ENCODE data around the gene AP1G1. TPM values are rescaled to one million over a fixed set of nuclear protein-coding genes. Genes with fewer than 3 reads are reported as not detected.

The AP1G1 gene
- total RNA-seq, 1 experiment from 2014 or later: 79.2 TPM

DNA sequence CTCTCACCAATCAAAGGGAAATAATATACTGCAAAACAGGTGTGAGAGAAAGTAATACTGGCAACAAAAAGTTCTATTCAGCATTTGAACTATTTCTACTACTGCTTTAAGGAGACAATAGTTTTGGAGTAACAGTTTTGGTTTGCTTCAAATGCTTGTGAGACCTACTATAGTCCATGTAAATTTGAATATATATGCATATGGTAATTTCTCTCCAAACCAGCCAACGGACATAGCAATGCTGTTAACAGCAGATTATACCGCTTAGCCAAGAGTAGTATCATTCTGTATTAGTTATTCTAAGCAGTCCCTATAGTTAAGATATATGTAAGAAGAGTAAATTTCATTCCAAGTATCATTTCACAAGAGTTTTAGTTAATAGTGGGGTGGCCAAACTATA is 102.6 kb downstream of the AP1G1 start:
- Histone ChIP-seq H2BK120ac (ENCODE audit: low read depth, low read length, poor library complexity, severe bottlenecking) (no peak overlapping the region), H3K9me3 (ENCODE audit: control insufficient read depth, low read depth, low read length) (no peaks in the 10 kb centered on the region), H3K4me2 (ENCODE audit: insufficient read depth, insufficient read length, low read length) (no peak overlapping the region), H2AFZ (ENCODE audit: low read length) (no peak overlapping the region), H3K18ac (ENCODE audit: insufficient read length, low read depth, low read length) (no peak overlapping the region), H2BK12ac (ENCODE audit: insufficient read length, low read depth, low read length) (no peak overlapping the region), H4K5ac (ENCODE audit: insufficient read length, low read depth, low read length) (no peak overlapping the region), H3K27ac (ENCODE audit: insufficient read length, low read depth, low read length) (no peak overlapping the region), H3K4me1 (ENCODE audit: insufficient read depth, low read length) (peaks cover 15% of the 10 kb centered on the region), H3K79me2 (ENCODE audit: insufficient read depth, low read length) (peaks cover 8% of the 10 kb centered on the region; the same call in 1 of the 2 replicates), H2BK15ac (ENCODE audit: low read depth, low read length) (no peak overlapping the region), H4K91ac (ENCODE audit: insufficient read length, low read depth, low read length) (no peak overlapping the region), H3K27me3 (ENCODE audit: insufficient read depth, low read length) (no peaks in the 10 kb centered on the region), H4K8ac (replicated peaks; ENCODE audit: insufficient read length, low read depth, low read length) (no peak overlapping the region), H3K14ac (ENCODE audit: insufficient read depth, low read length) (no peak overlapping the region), H3K9ac (ENCODE audit: extremely low read depth, insufficient read length, low read length) (no peak overlapping the region), H2BK20ac (ENCODE audit: low read depth, low read length, poor library complexity, severe bottlenecking) (no peak overlapping the region), H3K4ac (ENCODE audit: low read depth, low read length) (no peak overlapping the region), H3K23me2 (ENCODE audit: insufficient read length, low read depth, low read length, poor library complexity, severe bottlenecking) (no peaks in the 10 kb centered on the region), H2AK5ac (ENCODE audit: insufficient read length, low read length) (no peak overlapping the region), H3K79me1 (ENCODE audit: insufficient read depth, low read depth, low read length, poor library complexity, severe bottlenecking) (peaks cover 8% of the 10 kb centered on the region), H3K23ac (ENCODE audit: insufficient read length, low read depth, low read length) (no peak overlapping the region), H3K56ac (ENCODE audit: insufficient read length, low read depth, low read length) (no peak overlapping the region), H4K20me1 (ENCODE audit: control insufficient read depth, insufficient read depth, insufficient read length) (no peaks in the 10 kb centered on the region), H2BK5ac (ENCODE audit: insufficient read length, low read length) (no peak overlapping the region), H3T11ph (ENCODE audit: low read length) (no peak overlapping the region)
- peaks cover 46 to 51% of the 10 kb centered on the region in 2 experiments for H3K4me1 Mint-ChIP-seq
- no peak for TF ChIP-seq CTCF (conservative IDR thresholded peaks at IDR 0.05)
- H3K9me3 Mint-ChIP-seq: no peaks in the 10 kb centered on the region
- DNase-seq: no peak
- H3K27ac Mint-ChIP-seq: peak overlapping the region in 1 of 3 experiments; percentile 34; a peak in 1 of 7 replicates
- no peaks in the 10 kb centered on the region for H3K27me3 Mint-ChIP-seq (ENCODE audit: low read depth)
- peaks cover 0 to 26% (median 0%) of the 10 kb centered on the region in 3 experiments; a peak in 3 of 7 replicates for H3K36me3 Mint-ChIP-seq (ENCODE audit: insufficient read depth in 1 of 3, low read depth in 3 of 3)
- WGBS (ENCODE audit: extremely low coverage, insufficient read length, low lambda C conversion rate): no CpG with 5 or more reads among the region's 2 CpGs
- H3K4me3 Mint-ChIP-seq: no peak overlapping the region

Data from H9 (cell line).